Measurements from ENCODE around the gene CELF2. TPM values are rescaled to one million over a fixed set of nuclear protein-coding genes. Genes with fewer than 3 reads are reported as not detected.

CELF2 gene
- total RNA-seq, 1 experiment from 2014 or later: 28.7 TPM

- H2BK20ac ChIP-seq (ENCODE audit: low read depth, low read length, poor library complexity, severe bottlenecking): no peak overlapping the region
- H3K27me3 Mint-ChIP-seq (ENCODE audit: low read depth): no peaks in the 10 kb centered on the region
- H3K4me3 Mint-ChIP-seq: no peak overlapping the region
- no peaks in the 10 kb centered on the region for H4K20me1 ChIP-seq (ENCODE audit: control insufficient read depth, insufficient read depth, insufficient read length)
- no peak overlapping the region for H3K18ac ChIP-seq (ENCODE audit: insufficient read length, low read depth, low read length)
- H3K4ac ChIP-seq (ENCODE audit: low read depth, low read length): no peak overlapping the region
- H3K79me1 ChIP-seq (ENCODE audit: insufficient read depth, low read depth, low read length, poor library complexity, severe bottlenecking): no peaks in the 10 kb centered on the region
- WGBS (ENCODE audit: extremely low coverage, insufficient read length, low lambda C conversion rate): no CpG with 5 or more reads among the region's 2 CpGs
- H4K8ac ChIP-seq (replicated peaks; ENCODE audit: insufficient read length, low read depth, low read length): no peak overlapping the region
- peaks cover 0 to 8% (median 0%) of the 10 kb centered on the region in 3 experiments; a peak in 1 of 7 replicates for H3K36me3 Mint-ChIP-seq (ENCODE audit: insufficient read depth in 1 of 3, low read depth in 3 of 3)
- H3K27ac Mint-ChIP-seq: no peak overlapping the region
- no peaks in the 10 kb centered on the region for H3K23me2 ChIP-seq (ENCODE audit: insufficient read length, low read depth, low read length, poor library complexity, severe bottlenecking)
- H3K79me2 ChIP-seq (ENCODE audit: insufficient read depth, low read length): no peaks in the 10 kb centered on the region
- no peak overlapping the region for H2BK5ac ChIP-seq (ENCODE audit: insufficient read length, low read length)
- H3T11ph ChIP-seq (ENCODE audit: low read length): no peak overlapping the region
- DNase-seq: no peak
- no peak overlapping the region for H2BK12ac ChIP-seq (ENCODE audit: insufficient read length, low read depth, low read length)
- no peak overlapping the region for H3K9ac ChIP-seq (ENCODE audit: extremely low read depth, insufficient read length, low read length)
- no peak overlapping the region for H2AFZ ChIP-seq (ENCODE audit: low read length)
- no peak overlapping the region for H4K5ac ChIP-seq (ENCODE audit: insufficient read length, low read depth, low read length)
- no peaks in the 10 kb centered on the region; a peak in 1 of 5 replicates for H3K9me3 Mint-ChIP-seq
- H3K27ac ChIP-seq (ENCODE audit: insufficient read length, low read depth, low read length): no peak overlapping the region
- no peak overlapping the region for H2BK15ac ChIP-seq (ENCODE audit: low read depth, low read length)
- H3K9me3 ChIP-seq (ENCODE audit: control insufficient read depth, low read depth, low read length): no peaks in the 10 kb centered on the region
- H3K4me1 Mint-ChIP-seq: no peaks in the 10 kb centered on the region
- no peak overlapping the region for H3K56ac ChIP-seq (ENCODE audit: insufficient read length, low read depth, low read length)
- H3K14ac ChIP-seq (ENCODE audit: insufficient read depth, low read length): no peak overlapping the region
- TF ChIP-seq CTCF (conservative IDR thresholded peaks at IDR 0.05): no peak
- H2BK120ac ChIP-seq (ENCODE audit: low read depth, low read length, poor library complexity, severe bottlenecking): no peak overlapping the region
- no peak overlapping the region for H2AK5ac ChIP-seq (ENCODE audit: insufficient read length, low read length)
- no peaks in the 10 kb centered on the region for H3K27me3 ChIP-seq (ENCODE audit: insufficient read depth, low read length)
- no peak overlapping the region for H3K4me2 ChIP-seq (ENCODE audit: insufficient read depth, insufficient read length, low read length)
- no peaks in the 10 kb centered on the region for H3K4me1 ChIP-seq (ENCODE audit: insufficient read depth, low read length)
- H3K23ac ChIP-seq (ENCODE audit: insufficient read length, low read depth, low read length): no peak overlapping the region
- H4K91ac ChIP-seq (ENCODE audit: insufficient read length, low read depth, low read length): no peak overlapping the region
These were observed 40.3 kb upstream of the CELF2 start for GRCh38 chr10:10977226-10977956.
